Esophagus squamous epithelium (tissue), 4 donors: ENCODE data around the gene CCDC30.

Experiments
- CTCF ChIP-seq, 6 experiments: fragments of 450-650 bp in 4 of 6; fragments of 200-600 bp in 2 of 6; sonication (generic) in 2 of 6; IDR thresholded peaks; one replicate each; pipeline ENCODE4 v1.5.1; 2016 to 2019; ENCODE audit warnings: antibody characterized with exemption in 6 of 6, mild to moderate bottlenecking in 4 of 6, moderate library complexity in 4 of 6
- POLR2A ChIP-seq, 4 donors: fragments of 450-650 bp; IDR thresholded peaks; one replicate each; pipeline ENCODE4 v1.6.1; 2017; ENCODE audit warnings: antibody characterized with exemption in 4 of 4, mild to moderate bottlenecking in 4 of 4, moderate library complexity in 3 of 4

- TF ChIP-seq CTCF (IDR thresholded peaks at IDR 0.05) (no peak), POLR2A (IDR thresholded peaks at IDR 0.05) (no peak)
Observed at GRCh38 chr1:42453386-42453785, 9.7 kb upstream of the CCDC30 start.
